SU-DHL-6 (cell line): Measurements from ENCODE around the gene TUBGCP6.

Experiments used
- EZH2phosphoT487 ChIP-seq: fragments of 200-600 bp; sonication (generic), shearing (Covaris generic); conservative IDR thresholded peaks from 2 replicates; pipeline ENCODE4 v1.6.1; 2018; ENCODE audit warnings: mild to moderate bottlenecking, antibody characterized with exemption, low read length, moderate library complexity, mixed read lengths
- TF ChIP-seq, protein P1 (sequence below): fragments of 200-600 bp; sonication (generic); IDR thresholded peaks from one replicate; pipeline ENCODE4 v1.5.1; 2017; ENCODE audit warnings: antibody characterized with exemption, mild to moderate bottlenecking, low read length, moderate library complexity; ENCODE audit not compliant: insufficient read depth, poor library complexity, severe bottlenecking

DNA sequence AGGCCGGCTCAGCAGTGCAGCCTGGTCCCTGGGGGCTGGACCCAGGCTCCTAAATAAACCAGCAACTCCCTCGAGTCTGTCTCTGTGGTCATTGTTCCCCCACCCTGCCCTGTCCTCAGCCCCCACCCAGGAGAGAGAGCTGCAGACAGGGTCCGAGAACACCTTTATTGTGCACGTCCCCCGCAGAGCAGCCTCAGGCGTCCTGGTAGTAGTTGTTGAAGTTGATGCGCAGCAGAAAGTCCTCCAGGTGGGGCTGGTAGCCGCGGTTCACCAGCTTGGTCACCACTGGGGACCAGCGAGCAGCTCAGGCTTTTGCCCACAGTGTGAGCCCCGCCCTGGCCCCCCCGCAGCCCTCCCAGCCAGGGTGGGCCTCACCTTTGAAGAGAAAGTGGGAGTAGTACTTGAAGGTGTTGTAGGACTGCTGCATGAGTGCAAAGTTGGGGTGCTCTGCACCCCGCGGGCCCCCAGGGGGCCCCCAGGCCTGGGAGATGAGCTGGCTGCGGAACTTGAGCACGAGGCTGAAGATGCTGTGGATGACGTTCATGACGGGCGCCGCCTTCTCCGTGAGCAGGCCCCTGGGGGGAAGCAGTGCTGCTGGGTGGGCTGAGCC lies 27.2 kb downstream of the TUBGCP6 start:
- TF ChIP-seq, protein P1, sequence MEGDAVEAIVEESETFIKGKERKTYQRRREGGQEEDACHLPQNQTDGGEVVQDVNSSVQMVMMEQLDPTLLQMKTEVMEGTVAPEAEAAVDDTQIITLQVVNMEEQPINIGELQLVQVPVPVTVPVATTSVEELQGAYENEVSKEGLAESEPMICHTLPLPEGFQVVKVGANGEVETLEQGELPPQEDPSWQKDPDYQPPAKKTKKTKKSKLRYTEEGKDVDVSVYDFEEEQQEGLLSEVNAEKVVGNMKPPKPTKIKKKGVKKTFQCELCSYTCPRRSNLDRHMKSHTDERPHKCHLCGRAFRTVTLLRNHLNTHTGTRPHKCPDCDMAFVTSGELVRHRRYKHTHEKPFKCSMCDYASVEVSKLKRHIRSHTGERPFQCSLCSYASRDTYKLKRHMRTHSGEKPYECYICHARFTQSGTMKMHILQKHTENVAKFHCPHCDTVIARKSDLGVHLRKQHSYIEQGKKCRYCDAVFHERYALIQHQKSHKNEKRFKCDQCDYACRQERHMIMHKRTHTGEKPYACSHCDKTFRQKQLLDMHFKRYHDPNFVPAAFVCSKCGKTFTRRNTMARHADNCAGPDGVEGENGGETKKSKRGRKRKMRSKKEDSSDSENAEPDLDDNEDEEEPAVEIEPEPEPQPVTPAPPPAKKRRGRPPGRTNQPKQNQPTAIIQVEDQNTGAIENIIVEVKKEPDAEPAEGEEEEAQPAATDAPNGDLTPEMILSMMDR, result no peak
- no peak for TF ChIP-seq EZH2phosphoT487
